Heart left ventricle (tissue), 13 donors: Measurements from ENCODE around the gene SPACDR.

Experiments used
- POLR2A ChIP-seq, 2 donors: fragments of 450-650 bp; IDR thresholded peaks; one replicate each; pipeline ENCODE4 v1.6.1; 2017; ENCODE audit warnings: antibody characterized with exemption in 2 of 2, mild to moderate bottlenecking in 2 of 2, moderate library complexity in 2 of 2
- TF ChIP-seq, protein P1 (sequence below), 12 donors: fragments of 200-600 bp; sonication (generic) in 4 of 12; IDR thresholded peaks; one replicate each; pipeline versions ENCODE4 v1.5.0 to v1.8.0; 2018 to 2022; ENCODE audit warnings: antibody characterized with exemption in 12 of 12, mild to moderate bottlenecking in 5 of 12
- donor health status: ischemic (EF 13 %, LVEDD 7.1; RV severe dilation, severe dysfunction).
- donor health status: DM: no; HTN: yes; CAD: no.
- donor health status: DM: no; HTN: no; CAD: no.
- donor health status: ischemic (EF 25% LVEDD 6.9; RV normal size, moderate dysfunction).
- donor health status: ischemic (EF 25% LVEDD 5.7; RV mildly dilated, moderate dysfunction).
- donor health status: ischemic (EF 35%, LVEDD 5.7; RV mildly dilated, moderate dysfunction).
- donor health status: nonischemic (EF 11% LVEDD 7.7; RV severe dilation, severe dysfunction).
- donor health status: DM: yes; HTN: yes; CAD: no.
- donor health status: PGD.
- donor health status: ischemic (EF 29% LVEDD 5.4; RV normal size, mild dysfunction).
- donor health status: nonischemic (EF 23%, LVEDD 6.1; RV moderate dilation, normal function).

DNA sequence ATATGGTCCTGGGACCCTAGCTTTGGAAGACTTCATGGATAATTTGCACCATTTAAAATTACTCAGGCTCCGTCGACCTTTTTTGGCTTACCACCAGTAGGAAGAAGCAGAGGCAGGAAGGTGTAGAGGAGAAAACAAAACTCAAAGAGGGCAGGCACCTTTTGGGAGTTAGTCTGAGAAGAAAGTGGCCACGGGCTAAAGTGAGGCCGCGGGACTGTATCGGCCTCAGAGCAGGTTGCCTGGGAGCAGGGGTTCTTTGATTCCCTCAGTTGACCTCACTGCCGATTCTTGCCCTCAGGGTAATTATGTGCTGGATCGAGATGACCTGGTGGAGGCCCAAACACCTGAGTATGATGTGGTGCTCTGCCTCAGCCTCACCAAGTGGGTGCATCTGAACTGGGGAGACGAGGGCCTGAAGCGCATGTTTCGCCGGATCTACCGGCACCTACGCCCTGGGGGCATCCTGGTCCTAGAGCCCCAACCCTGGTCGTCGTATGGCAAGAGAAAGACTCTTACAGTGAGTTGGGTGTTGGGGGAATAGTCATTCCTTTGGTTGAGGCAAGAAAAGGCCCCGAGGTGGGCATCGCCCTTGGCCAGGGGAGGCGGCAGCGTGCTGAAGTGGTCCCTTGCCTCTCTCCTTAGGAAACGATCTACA, 31.3 kb downstream of the SPACDR start:
- TF ChIP-seq, protein P1, sequence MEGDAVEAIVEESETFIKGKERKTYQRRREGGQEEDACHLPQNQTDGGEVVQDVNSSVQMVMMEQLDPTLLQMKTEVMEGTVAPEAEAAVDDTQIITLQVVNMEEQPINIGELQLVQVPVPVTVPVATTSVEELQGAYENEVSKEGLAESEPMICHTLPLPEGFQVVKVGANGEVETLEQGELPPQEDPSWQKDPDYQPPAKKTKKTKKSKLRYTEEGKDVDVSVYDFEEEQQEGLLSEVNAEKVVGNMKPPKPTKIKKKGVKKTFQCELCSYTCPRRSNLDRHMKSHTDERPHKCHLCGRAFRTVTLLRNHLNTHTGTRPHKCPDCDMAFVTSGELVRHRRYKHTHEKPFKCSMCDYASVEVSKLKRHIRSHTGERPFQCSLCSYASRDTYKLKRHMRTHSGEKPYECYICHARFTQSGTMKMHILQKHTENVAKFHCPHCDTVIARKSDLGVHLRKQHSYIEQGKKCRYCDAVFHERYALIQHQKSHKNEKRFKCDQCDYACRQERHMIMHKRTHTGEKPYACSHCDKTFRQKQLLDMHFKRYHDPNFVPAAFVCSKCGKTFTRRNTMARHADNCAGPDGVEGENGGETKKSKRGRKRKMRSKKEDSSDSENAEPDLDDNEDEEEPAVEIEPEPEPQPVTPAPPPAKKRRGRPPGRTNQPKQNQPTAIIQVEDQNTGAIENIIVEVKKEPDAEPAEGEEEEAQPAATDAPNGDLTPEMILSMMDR (IDR thresholded peaks at IDR 0.05) = no peak
- TF ChIP-seq POLR2A (IDR thresholded peaks at IDR 0.05) = no peak
